HG03025 (cell line): Measurements from ENCODE around the gene IL13.
"Not testable (repeated sequence)": the region's sequence is repeated elsewhere in the genome, so short reads cannot be mapped to it uniquely, and the experiment has no call there.

Experiments used
- ATAC-seq: cut with Tn5 transposase; IDR thresholded peaks from one replicate; pipeline ENCODE4 v1.9.1; 2021; ENCODE audit warnings: mild to moderate bottlenecking, moderate library complexity; ENCODE audit not compliant: unreplicated experiment, low FRiP score

The IL13 gene

DNA sequence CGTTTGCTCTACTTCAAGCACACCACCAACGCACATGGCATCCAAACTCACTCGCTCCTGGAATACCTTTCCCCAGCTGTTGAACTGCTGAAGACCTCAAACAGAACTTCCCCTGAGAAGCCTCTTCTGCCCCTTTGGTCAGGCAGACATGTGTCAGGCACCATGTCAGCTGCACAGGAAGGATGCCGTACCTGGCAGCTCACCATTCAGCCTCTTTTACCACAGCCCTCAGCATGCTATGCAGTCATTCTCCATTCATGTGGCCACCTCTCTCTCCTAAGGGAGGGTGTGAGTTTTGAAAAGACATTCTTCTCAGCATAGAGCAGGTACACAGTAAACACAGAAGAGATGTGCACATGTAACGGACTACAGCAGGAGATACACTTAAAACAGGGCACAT lies 30.0 kb downstream of the IL13 start:
- no peak for ATAC-seq

GRCh38 chr5:132688536-132689339 lies 30.8 kb downstream of the IL13 start:
- no peak for ATAC-seq

- no peak for ATAC-seq
Measured at GRCh38 chr5:132689513-132689912, 31.5 kb downstream of the IL13 start.

- ATAC-seq = no peak
Measured at GRCh38 chr5:132690156-132690555, 32.2 kb downstream of the IL13 start.

GRCh38 chr5:132691755-132692631 lies 34.0 kb downstream of the IL13 start:
- ATAC-seq = not testable (repeated sequence)

DNA sequence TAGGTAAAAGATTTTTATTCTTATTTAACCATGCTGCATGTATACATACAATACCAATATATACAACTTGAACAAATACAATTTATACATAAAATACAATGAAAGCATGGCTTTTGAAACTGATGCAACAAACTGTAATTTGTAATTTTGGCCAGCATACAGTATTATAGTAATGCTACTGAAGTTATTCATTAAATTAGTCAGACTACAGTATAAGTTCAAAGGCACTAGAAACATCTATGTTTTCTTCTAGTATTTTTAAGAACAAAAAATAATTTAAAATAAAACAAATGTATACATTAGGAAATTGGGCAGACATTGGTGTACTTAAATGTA lies 34.6 kb downstream of the IL13 start:
- no peak for ATAC-seq

DNA sequence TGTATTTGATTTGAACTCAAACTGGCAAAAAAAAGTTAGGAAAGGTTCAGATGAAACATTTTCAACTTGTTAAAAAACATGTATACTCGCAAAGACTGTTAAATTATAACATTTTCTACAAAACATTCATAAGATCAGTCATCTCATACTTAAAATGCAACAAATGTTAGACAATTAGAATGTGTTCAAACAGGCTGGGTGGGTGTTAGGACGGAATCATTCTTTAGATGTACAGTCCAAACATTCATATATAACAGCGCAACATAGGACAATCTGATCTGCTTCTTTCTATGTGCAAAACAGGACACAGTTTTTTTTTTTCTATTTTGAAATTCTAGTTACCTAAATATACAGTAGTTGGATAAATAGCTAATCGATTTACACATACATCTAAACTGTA lies 38.0 kb downstream of the IL13 start:
- no peak for ATAC-seq

- no peak for ATAC-seq
Measured at GRCh38 chr5:132704875-132705274, 46.9 kb downstream of the IL13 start.

DNA sequence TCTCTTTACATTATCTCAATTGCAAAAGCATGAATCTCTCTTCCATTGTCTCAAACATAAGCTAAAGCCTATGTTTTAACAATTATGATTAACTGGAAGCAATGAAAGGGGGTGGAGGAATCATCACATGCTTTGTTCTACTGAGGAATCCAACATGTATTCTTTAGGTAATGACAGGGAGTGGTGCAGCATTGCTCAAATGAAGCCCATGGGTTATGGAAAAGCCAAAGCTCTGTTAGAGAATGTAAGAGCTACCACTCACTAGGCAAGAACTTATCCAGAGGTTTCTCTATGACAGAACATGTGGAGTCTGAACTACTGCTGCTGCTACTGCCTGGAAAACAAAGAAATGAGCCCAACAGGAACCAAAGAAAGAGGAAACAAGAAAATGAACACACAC lies 50.7 kb downstream of the IL13 start:
- ATAC-seq = no peak
